GM13977 (cell line): ENCODE results near the gene CAVIN1.
"Not testable (repeated sequence)": the region's sequence is repeated elsewhere in the genome, so short reads cannot be mapped to it uniquely, and the experiment has no call there.

Experiments
- DNase-seq: peaks from one replicate; pipeline ENCODE4 v3.0.0; 2012; ENCODE audit warnings: low spot score
- CTCF ChIP-seq: IDR thresholded peaks from 2 replicates; pipeline ENCODE4 v1.5.1; 2012; ENCODE audit warnings: mild to moderate bottlenecking, control low read depth; ENCODE audit not compliant: insufficient read depth; ENCODE audit errors: extremely low read depth, missing control alignments
- in situ Hi-C: fragments of 300-500 bp; cut with MboI; formaldehyde crosslinking; loops from one replicate; pipeline ENCODE4 v1.12.0; 2022; ENCODE audit warnings: low sequenced_read_pairs, low pct_unique_long_range_greater_than_20kb, mixed read lengths, inconsistent platforms; ENCODE audit not compliant: unreplicated experiment

CAVIN1 gene

GRCh38 chr17:42428141-42428944 is 5.3 kb upstream of the CAVIN1 start:
- DNase-seq: peak; percentile 52
- in situ Hi-C loops: no loop called here

GRCh38 chr17:42424991-42425610 is 2.0 kb upstream of the CAVIN1 start:
- TF ChIP-seq CTCF: no peak
- in situ Hi-C loops: no loop called here
- DNase-seq: no peak

More at GRCh38 chr17:42428141-42428944, 5.3 kb upstream of the CAVIN1 start:
- peak; percentile 73 for TF ChIP-seq CTCF

- in situ Hi-C loops: no loop called here
- DNase-seq: no peak
- no peak for TF ChIP-seq CTCF
Measured at GRCh38 chr17:42423766-42424165, 710 bp upstream of the CAVIN1 start.

- TF ChIP-seq CTCF: no peak
- peak; percentile 44 for DNase-seq
- in situ Hi-C loops: no loop called here
Measured at GRCh38 chr17:42422412-42422957, 571 bp downstream of the CAVIN1 start.

GRCh38 chr17:42421507-42422338 is 1.3 kb downstream of the CAVIN1 start:
- in situ Hi-C loops: no loop called here
- no peak for TF ChIP-seq CTCF
- peak; percentile 35 for DNase-seq

- in situ Hi-C loops: no loop called here
- no peak for TF ChIP-seq CTCF
Measured at GRCh38 chr17:42421136-42421506, 1.9 kb downstream of the CAVIN1 start.

GRCh38 chr17:42417981-42418380 is 5.1 kb downstream of the CAVIN1 start:
- DNase-seq, in situ Hi-C loops: not testable (repeated sequence)

More at GRCh38 chr17:42421136-42421506, 1.9 kb downstream of the CAVIN1 start:
- DNase-seq: no peak
